ENCODE data around the gene OGFOD3.
A peak's percentile ranks its signal among the peaks of the same experiment; 100 is the strongest.
"Not testable (repeated sequence)": the region's sequence is repeated elsewhere in the genome, so short reads cannot be mapped to it uniquely, and the experiment has no call there.

The OGFOD3 gene

GRCh38 chr17:82372249-82373071, 45.9 kb downstream of the OGFOD3 start:
- DNase-seq: no peak

- no peak for DNase-seq
These were observed 46.8 kb downstream of the OGFOD3 start, which contains the start of gene UTS2R for GRCh38 chr17:82371333-82372248. Gene UTS2R, plus strand, starts transcription at chr17:82371765. Its CDS starts 2,560 bp downstream, at chr17:82374325.

- no peak for DNase-seq
These were observed 47.7 kb downstream of the OGFOD3 start for GRCh38 chr17:82370471-82371332.

- no peak for DNase-seq
These were observed 49.2 kb downstream of the OGFOD3 start for GRCh38 chr17:82369211-82369610.

- DNase-seq: no peak
These were observed 50.5 kb downstream of the OGFOD3 start for GRCh38 chr17:82367724-82368524.

- DNase-seq: no peak
These were observed 51.6 kb downstream of the OGFOD3 start for GRCh38 chr17:82366749-82367148.

GRCh38 chr17:82365606-82366295, 52.6 kb downstream of the OGFOD3 start:
- DNase-seq: no peak

GRCh38 chr17:82361885-82362633, 56.3 kb downstream of the OGFOD3 start:
- no peak for DNase-seq

- DNase-seq: not testable (repeated sequence)
These were observed 58.8 kb downstream of the OGFOD3 start for GRCh38 chr17:82359451-82360074.

GRCh38 chr17:82358465-82359350, 59.7 kb downstream of the OGFOD3 start, which contains the start of gene TEX19:
Gene TEX19, plus strand, starts transcription at chr17:82359247. Its CDS starts 2,904 bp downstream, at chr17:82362151.
- no peak for DNase-seq

GRCh38 chr17:82357394-82357793, 61.0 kb downstream of the OGFOD3 start:
- no peak for DNase-seq

GRCh38 chr17:82356845-82357355, 61.5 kb downstream of the OGFOD3 start:
- no peak for DNase-seq

- DNase-seq: no peak
These were observed 62.5 kb downstream of the OGFOD3 start for GRCh38 chr17:82355770-82356427.

GRCh38 chr17:82354804-82355308, 63.5 kb downstream of the OGFOD3 start:
- no peak for DNase-seq

- no peak for DNase-seq
These were observed 64.9 kb downstream of the OGFOD3 start for GRCh38 chr17:82353484-82353883.

- DNase-seq: peak; percentile 70
These were observed 66.5 kb downstream of the OGFOD3 start for GRCh38 chr17:82351713-82352488.

GRCh38 chr17:82351254-82351712, 67.1 kb downstream of the OGFOD3 start:
- DNase-seq: no peak

Data from CD4-positive, alpha-beta T cell treated with Interleukin-4 for 4 hours (primary cell).